ENCODE results near the gene WDR72.

Gene WDR72

GRCh38 chr15:53513431-53513830 is 246.0 kb downstream of the WDR72 start:
- no peaks in the 10 kb centered on the region for H3K9me3 ChIP-seq (ENCODE audit: control insufficient read depth in 1 of 2, low read length in 2 of 2)
- no peaks in the 10 kb centered on the region for H3K36me3 ChIP-seq (ENCODE audit: control insufficient read depth in 1 of 2, insufficient read depth in 2 of 2, low read length in 2 of 2)
- H3K27ac ChIP-seq (ENCODE audit: low read depth, low read length) = no peak overlapping the region
- no peaks in the 10 kb centered on the region for H3K4me1 ChIP-seq (ENCODE audit: control insufficient read depth in 1 of 2, insufficient read depth in 2 of 2, low read length in 2 of 2)
- H3K27me3 ChIP-seq (ENCODE audit: control insufficient read depth in 1 of 2, insufficient read depth in 2 of 2, low read length in 2 of 2) = no peaks in the 10 kb centered on the region
- no peak overlapping the region for H3K4me3 ChIP-seq (ENCODE audit: low read depth in 1 of 2, low read length in 2 of 2)
- no peak overlapping the region for H3K9ac ChIP-seq (ENCODE audit: low read depth in 1 of 2, low read length in 2 of 2)

GRCh38 chr15:53512029-53512428 is 247.4 kb downstream of the WDR72 start:
- no peaks in the 10 kb centered on the region for H3K9me3 ChIP-seq (ENCODE audit: control insufficient read depth in 1 of 2, low read length in 2 of 2)
- no peaks in the 10 kb centered on the region for H3K36me3 ChIP-seq (ENCODE audit: control insufficient read depth in 1 of 2, insufficient read depth in 2 of 2, low read length in 2 of 2)
- no peak overlapping the region for H3K9ac ChIP-seq (ENCODE audit: low read depth in 1 of 2, low read length in 2 of 2)
- H3K4me1 ChIP-seq (ENCODE audit: control insufficient read depth in 1 of 2, insufficient read depth in 2 of 2, low read length in 2 of 2) = no peaks in the 10 kb centered on the region
- H3K4me3 ChIP-seq (ENCODE audit: low read depth in 1 of 2, low read length in 2 of 2) = no peak overlapping the region
- no peaks in the 10 kb centered on the region for H3K27me3 ChIP-seq (ENCODE audit: control insufficient read depth in 1 of 2, insufficient read depth in 2 of 2, low read length in 2 of 2)
- H3K27ac ChIP-seq (ENCODE audit: low read depth, low read length) = no peak overlapping the region

- H3K27ac ChIP-seq (ENCODE audit: low read depth, low read length) = no peak overlapping the region
Observed at GRCh38 chr15:53511175-53511574, 248.3 kb downstream of the WDR72 start.

GRCh38 chr15:53506370-53506769 is 253.1 kb downstream of the WDR72 start:
- no peak overlapping the region for H3K27ac ChIP-seq (ENCODE audit: low read depth, low read length)

More at GRCh38 chr15:53511175-53511574, 248.3 kb downstream of the WDR72 start:
- H3K9me3 ChIP-seq (ENCODE audit: control insufficient read depth in 1 of 2, low read length in 2 of 2) = no peaks in the 10 kb centered on the region
- H3K36me3 ChIP-seq (ENCODE audit: control insufficient read depth in 1 of 2, insufficient read depth in 2 of 2, low read length in 2 of 2) = no peaks in the 10 kb centered on the region
- no peak overlapping the region for H3K9ac ChIP-seq (ENCODE audit: low read depth in 1 of 2, low read length in 2 of 2)
- H3K27me3 ChIP-seq (ENCODE audit: control insufficient read depth in 1 of 2, insufficient read depth in 2 of 2, low read length in 2 of 2) = no peaks in the 10 kb centered on the region
- no peak overlapping the region for H3K4me3 ChIP-seq (ENCODE audit: low read depth in 1 of 2, low read length in 2 of 2)
- H3K4me1 ChIP-seq (ENCODE audit: control insufficient read depth in 1 of 2, insufficient read depth in 2 of 2, low read length in 2 of 2) = peaks cover 0 to 3% of the 10 kb centered on the region in 2 donors

GRCh38 chr15:53498996-53499395 is 260.5 kb downstream of the WDR72 start:
- H3K9me3 ChIP-seq (ENCODE audit: control insufficient read depth in 1 of 2, low read length in 2 of 2) = no peaks in the 10 kb centered on the region
- H3K27ac ChIP-seq (ENCODE audit: low read depth, low read length) = no peak overlapping the region
- no peaks in the 10 kb centered on the region for H3K27me3 ChIP-seq (ENCODE audit: control insufficient read depth in 1 of 2, insufficient read depth in 2 of 2, low read length in 2 of 2)
- no peak overlapping the region for H3K4me3 ChIP-seq (ENCODE audit: low read depth in 1 of 2, low read length in 2 of 2)
- no peaks in the 10 kb centered on the region for H3K4me1 ChIP-seq (ENCODE audit: control insufficient read depth in 1 of 2, insufficient read depth in 2 of 2, low read length in 2 of 2)
- no peaks in the 10 kb centered on the region for H3K36me3 ChIP-seq (ENCODE audit: control insufficient read depth in 1 of 2, insufficient read depth in 2 of 2, low read length in 2 of 2)
- H3K9ac ChIP-seq (ENCODE audit: low read depth in 1 of 2, low read length in 2 of 2) = no peak overlapping the region

More at GRCh38 chr15:53506370-53506769, 253.1 kb downstream of the WDR72 start:
- no peaks in the 10 kb centered on the region for H3K27me3 ChIP-seq (ENCODE audit: control insufficient read depth in 1 of 2, insufficient read depth in 2 of 2, low read length in 2 of 2)
- no peaks in the 10 kb centered on the region for H3K9me3 ChIP-seq (ENCODE audit: control insufficient read depth in 1 of 2, low read length in 2 of 2)
- no peaks in the 10 kb centered on the region for H3K36me3 ChIP-seq (ENCODE audit: control insufficient read depth in 1 of 2, insufficient read depth in 2 of 2, low read length in 2 of 2)
- H3K4me1 ChIP-seq (ENCODE audit: control insufficient read depth in 1 of 2, insufficient read depth in 2 of 2, low read length in 2 of 2) = peaks cover 0 to 6% of the 10 kb centered on the region in 2 donors
- H3K9ac ChIP-seq (ENCODE audit: low read depth in 1 of 2, low read length in 2 of 2) = no peak overlapping the region
- no peak overlapping the region for H3K4me3 ChIP-seq (ENCODE audit: low read depth in 1 of 2, low read length in 2 of 2)

- no peaks in the 10 kb centered on the region for H3K27me3 ChIP-seq (ENCODE audit: control insufficient read depth in 1 of 2, insufficient read depth in 2 of 2, low read length in 2 of 2)
- H3K9ac ChIP-seq (ENCODE audit: low read depth in 1 of 2, low read length in 2 of 2) = no peak overlapping the region
- H3K4me1 ChIP-seq (ENCODE audit: control insufficient read depth in 1 of 2, insufficient read depth in 2 of 2, low read length in 2 of 2) = no peaks in the 10 kb centered on the region
- no peak overlapping the region for H3K27ac ChIP-seq (ENCODE audit: low read depth, low read length)
- no peak overlapping the region for H3K4me3 ChIP-seq (ENCODE audit: low read depth in 1 of 2, low read length in 2 of 2)
- H3K9me3 ChIP-seq (ENCODE audit: control insufficient read depth in 1 of 2, low read length in 2 of 2) = no peaks in the 10 kb centered on the region
- no peaks in the 10 kb centered on the region for H3K36me3 ChIP-seq (ENCODE audit: control insufficient read depth in 1 of 2, insufficient read depth in 2 of 2, low read length in 2 of 2)
Observed at GRCh38 chr15:53490341-53490740, 269.1 kb downstream of the WDR72 start.

GRCh38 chr15:53482055-53482454 is 277.4 kb downstream of the WDR72 start:
- no peaks in the 10 kb centered on the region for H3K27me3 ChIP-seq (ENCODE audit: control insufficient read depth in 1 of 2, insufficient read depth in 2 of 2, low read length in 2 of 2)

GRCh38 chr15:53477981-53478766 is 281.3 kb downstream of the WDR72 start:
- Histone ChIP-seq H3K9ac (ENCODE audit: low read depth in 1 of 2, low read length in 2 of 2) (no peak overlapping the region), H3K4me1 (ENCODE audit: control insufficient read depth in 1 of 2, insufficient read depth in 2 of 2, low read length in 2 of 2) (no peaks in the 10 kb centered on the region), H3K27ac (ENCODE audit: low read depth, low read length) (no peak overlapping the region), H3K4me3 (ENCODE audit: low read depth in 1 of 2, low read length in 2 of 2) (no peak overlapping the region), H3K36me3 (ENCODE audit: control insufficient read depth in 1 of 2, insufficient read depth in 2 of 2, low read length in 2 of 2) (no peaks in the 10 kb centered on the region), H3K27me3 (ENCODE audit: control insufficient read depth in 1 of 2, insufficient read depth in 2 of 2, low read length in 2 of 2) (no peaks in the 10 kb centered on the region), H3K9me3 (ENCODE audit: control insufficient read depth in 1 of 2, low read length in 2 of 2) (no peaks in the 10 kb centered on the region)

More at GRCh38 chr15:53482055-53482454, 277.4 kb downstream of the WDR72 start:
- Histone ChIP-seq H3K9ac (ENCODE audit: low read depth in 1 of 2, low read length in 2 of 2) (no peak overlapping the region), H3K4me3 (ENCODE audit: low read depth in 1 of 2, low read length in 2 of 2) (no peak overlapping the region), H3K9me3 (ENCODE audit: control insufficient read depth in 1 of 2, low read length in 2 of 2) (no peaks in the 10 kb centered on the region), H3K36me3 (ENCODE audit: control insufficient read depth in 1 of 2, insufficient read depth in 2 of 2, low read length in 2 of 2) (no peaks in the 10 kb centered on the region), H3K27ac (ENCODE audit: low read depth, low read length) (no peak overlapping the region), H3K4me1 (ENCODE audit: control insufficient read depth in 1 of 2, insufficient read depth in 2 of 2, low read length in 2 of 2) (no peaks in the 10 kb centered on the region)

GRCh38 chr15:53473886-53474285 is 285.6 kb downstream of the WDR72 start:
- H3K36me3 ChIP-seq (ENCODE audit: control insufficient read depth in 1 of 2, insufficient read depth in 2 of 2, low read length in 2 of 2) = no peaks in the 10 kb centered on the region
- H3K9me3 ChIP-seq (ENCODE audit: control insufficient read depth in 1 of 2, low read length in 2 of 2) = no peaks in the 10 kb centered on the region
- no peaks in the 10 kb centered on the region for H3K4me1 ChIP-seq (ENCODE audit: control insufficient read depth in 1 of 2, insufficient read depth in 2 of 2, low read length in 2 of 2)
- H3K27me3 ChIP-seq (ENCODE audit: control insufficient read depth in 1 of 2, insufficient read depth in 2 of 2, low read length in 2 of 2) = no peaks in the 10 kb centered on the region
- H3K27ac ChIP-seq (ENCODE audit: low read depth, low read length) = no peak overlapping the region
- H3K4me3 ChIP-seq (ENCODE audit: low read depth in 1 of 2, low read length in 2 of 2) = no peak overlapping the region
- H3K9ac ChIP-seq (ENCODE audit: low read depth in 1 of 2, low read length in 2 of 2) = no peak overlapping the region

- H3K36me3 ChIP-seq (ENCODE audit: control insufficient read depth in 1 of 2, insufficient read depth in 2 of 2, low read length in 2 of 2) = no peaks in the 10 kb centered on the region
- no peak overlapping the region for H3K27ac ChIP-seq (ENCODE audit: low read depth, low read length)
- no peak overlapping the region for H3K9ac ChIP-seq (ENCODE audit: low read depth in 1 of 2, low read length in 2 of 2)
- no peaks in the 10 kb centered on the region for H3K4me1 ChIP-seq (ENCODE audit: control insufficient read depth in 1 of 2, insufficient read depth in 2 of 2, low read length in 2 of 2)
- no peak overlapping the region for H3K4me3 ChIP-seq (ENCODE audit: low read depth in 1 of 2, low read length in 2 of 2)
- H3K9me3 ChIP-seq (ENCODE audit: control insufficient read depth in 1 of 2, low read length in 2 of 2) = no peaks in the 10 kb centered on the region
- no peaks in the 10 kb centered on the region for H3K27me3 ChIP-seq (ENCODE audit: control insufficient read depth in 1 of 2, insufficient read depth in 2 of 2, low read length in 2 of 2)
Observed at GRCh38 chr15:53473435-53473834, 286.0 kb downstream of the WDR72 start.
